ENCODE results near the gene B4GALT5. TPM values are rescaled to one million over a fixed set of nuclear protein-coding genes. Genes with fewer than 3 reads are reported as not detected.

Gene B4GALT5
- total RNA-seq, 2 donors from 2014 or later: 34.5 to 56.2 TPM

DNA sequence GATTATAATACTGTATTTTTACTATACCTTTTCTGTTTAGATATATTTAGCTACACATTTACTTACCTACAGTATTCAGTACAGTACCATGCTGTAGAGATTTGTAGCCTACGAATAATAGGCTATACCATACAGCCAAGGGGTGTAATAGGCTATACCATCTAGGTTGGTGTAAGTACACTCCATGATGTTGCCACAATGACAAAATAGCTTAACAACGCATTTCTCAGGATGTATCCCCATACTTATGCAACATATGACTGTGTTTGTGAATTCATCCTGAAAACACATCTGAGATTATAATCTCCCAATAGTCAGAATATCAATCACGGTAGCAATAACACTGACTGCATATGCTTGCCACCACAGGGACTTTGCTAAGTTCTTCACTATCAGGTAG, 20.7 kb downstream of the B4GALT5 start:
- TF ChIP-seq, protein P1, sequence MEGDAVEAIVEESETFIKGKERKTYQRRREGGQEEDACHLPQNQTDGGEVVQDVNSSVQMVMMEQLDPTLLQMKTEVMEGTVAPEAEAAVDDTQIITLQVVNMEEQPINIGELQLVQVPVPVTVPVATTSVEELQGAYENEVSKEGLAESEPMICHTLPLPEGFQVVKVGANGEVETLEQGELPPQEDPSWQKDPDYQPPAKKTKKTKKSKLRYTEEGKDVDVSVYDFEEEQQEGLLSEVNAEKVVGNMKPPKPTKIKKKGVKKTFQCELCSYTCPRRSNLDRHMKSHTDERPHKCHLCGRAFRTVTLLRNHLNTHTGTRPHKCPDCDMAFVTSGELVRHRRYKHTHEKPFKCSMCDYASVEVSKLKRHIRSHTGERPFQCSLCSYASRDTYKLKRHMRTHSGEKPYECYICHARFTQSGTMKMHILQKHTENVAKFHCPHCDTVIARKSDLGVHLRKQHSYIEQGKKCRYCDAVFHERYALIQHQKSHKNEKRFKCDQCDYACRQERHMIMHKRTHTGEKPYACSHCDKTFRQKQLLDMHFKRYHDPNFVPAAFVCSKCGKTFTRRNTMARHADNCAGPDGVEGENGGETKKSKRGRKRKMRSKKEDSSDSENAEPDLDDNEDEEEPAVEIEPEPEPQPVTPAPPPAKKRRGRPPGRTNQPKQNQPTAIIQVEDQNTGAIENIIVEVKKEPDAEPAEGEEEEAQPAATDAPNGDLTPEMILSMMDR (IDR thresholded peaks at IDR 0.05): no peak
- DNase-seq: no peak
- Histone ChIP-seq H3K9ac (ENCODE audit: low read depth in 2 of 2, low read length in 2 of 2) (no peak overlapping the region), H3K4me1 (peaks cover 7% of the 10 kb centered on the region), H3K27me3 (no peaks in the 10 kb centered on the region), H3K27ac (no peak overlapping the region), H3K9me3 (no peaks in the 10 kb centered on the region), H3K4me3 (no peak overlapping the region), H3K36me3 (no peaks in the 10 kb centered on the region)
- intact Hi-C loops (cut with DNase I): no loop called here

DNA sequence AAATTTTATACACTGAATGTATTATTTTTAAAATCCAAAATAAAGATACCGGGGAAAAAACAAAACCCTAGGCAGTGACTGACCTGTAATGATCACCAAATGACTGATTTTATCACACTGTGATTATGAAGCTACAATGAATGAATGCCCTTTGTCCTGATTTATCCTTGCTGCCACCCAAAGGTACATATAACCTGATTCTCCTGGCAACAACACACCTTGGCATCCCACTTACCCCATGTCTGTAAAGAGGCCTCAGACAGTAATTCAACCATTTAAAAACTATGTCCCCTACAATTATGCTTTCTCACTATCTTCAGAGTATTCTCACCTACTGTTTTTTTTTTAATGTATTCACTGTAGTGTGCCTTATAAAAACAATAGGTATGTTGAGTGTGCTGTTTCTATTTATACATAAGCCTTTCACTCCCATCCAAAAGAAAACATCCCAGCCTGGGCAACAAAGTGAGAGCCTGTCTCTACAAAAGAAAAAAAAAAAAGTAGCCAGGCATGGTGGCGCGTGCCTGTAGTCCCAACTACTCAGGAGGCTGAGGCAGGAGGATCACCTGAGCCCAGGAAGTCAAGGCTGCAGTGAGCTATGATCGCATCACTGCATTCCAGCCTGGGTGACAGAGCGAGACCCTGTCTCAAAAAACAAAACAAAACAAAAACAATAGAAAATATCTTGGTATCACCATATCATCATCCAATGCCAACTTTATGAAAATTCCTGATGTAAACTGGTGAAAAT, 21.7 kb downstream of the B4GALT5 start:
- Histone ChIP-seq H3K9ac (ENCODE audit: low read depth in 2 of 2, low read length in 2 of 2) (peak overlapping the region in 1 of 2 donors; percentile 13), H3K27me3 (no peaks in the 10 kb centered on the region), H3K9me3 (no peaks in the 10 kb centered on the region), H3K36me3 (no peaks in the 10 kb centered on the region), H3K4me3 (no peak overlapping the region), H3K4me1 (peaks cover 7% of the 10 kb centered on the region), H3K27ac (peak overlapping the region; percentile 37)
- DNase-seq: no peak
- intact Hi-C loops (cut with DNase I): no loop called here
- TF ChIP-seq, protein P1 (IDR thresholded peaks at IDR 0.05): no peak

DNA sequence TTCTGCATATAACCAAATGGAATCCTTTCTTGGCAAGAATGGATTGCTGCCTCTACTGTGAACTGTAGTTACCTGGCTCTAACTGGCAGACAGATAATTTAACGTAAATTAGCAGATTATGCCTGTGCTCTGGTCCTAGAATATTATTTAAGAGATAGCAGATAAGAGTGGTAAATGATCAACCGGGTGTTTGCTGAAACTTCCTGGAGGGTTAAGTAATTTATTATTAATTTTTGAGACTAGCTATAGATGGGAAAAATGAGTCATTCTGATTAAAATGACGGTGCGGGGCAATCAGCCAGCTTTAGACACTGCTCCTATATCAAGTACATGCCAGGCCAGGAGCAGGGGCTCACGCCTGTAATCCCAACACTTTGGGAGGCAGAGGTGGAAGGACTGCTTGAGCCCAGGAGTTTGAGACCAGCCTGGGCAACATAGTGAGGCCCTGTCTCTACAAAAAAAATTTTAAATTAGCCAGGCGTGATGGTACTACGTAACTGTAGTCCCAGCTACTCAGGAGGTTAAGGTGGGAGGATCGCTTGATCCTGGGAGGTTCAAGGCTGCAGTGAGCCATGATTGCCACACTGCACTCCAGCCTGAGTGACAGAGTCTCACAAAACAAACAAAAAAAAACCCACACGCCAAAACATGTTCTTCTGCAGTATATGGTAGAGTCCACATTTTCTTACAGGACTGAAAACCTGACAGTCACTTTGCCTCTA, 22.6 kb downstream of the B4GALT5 start:
- DNase-seq: no peak
- TF ChIP-seq, protein P1 (IDR thresholded peaks at IDR 0.05): no peak
- Histone ChIP-seq H3K27ac (peak overlapping the region; percentile 37), H3K4me3 (no peak overlapping the region), H3K36me3 (no peaks in the 10 kb centered on the region), H3K9me3 (no peaks in the 10 kb centered on the region), H3K4me1 (peaks cover 7% of the 10 kb centered on the region), H3K9ac (ENCODE audit: low read depth in 2 of 2, low read length in 2 of 2) (peak overlapping the region in 1 of 2 donors; percentile 13), H3K27me3 (no peaks in the 10 kb centered on the region)
- intact Hi-C loops (cut with DNase I): no loop called here

DNA sequence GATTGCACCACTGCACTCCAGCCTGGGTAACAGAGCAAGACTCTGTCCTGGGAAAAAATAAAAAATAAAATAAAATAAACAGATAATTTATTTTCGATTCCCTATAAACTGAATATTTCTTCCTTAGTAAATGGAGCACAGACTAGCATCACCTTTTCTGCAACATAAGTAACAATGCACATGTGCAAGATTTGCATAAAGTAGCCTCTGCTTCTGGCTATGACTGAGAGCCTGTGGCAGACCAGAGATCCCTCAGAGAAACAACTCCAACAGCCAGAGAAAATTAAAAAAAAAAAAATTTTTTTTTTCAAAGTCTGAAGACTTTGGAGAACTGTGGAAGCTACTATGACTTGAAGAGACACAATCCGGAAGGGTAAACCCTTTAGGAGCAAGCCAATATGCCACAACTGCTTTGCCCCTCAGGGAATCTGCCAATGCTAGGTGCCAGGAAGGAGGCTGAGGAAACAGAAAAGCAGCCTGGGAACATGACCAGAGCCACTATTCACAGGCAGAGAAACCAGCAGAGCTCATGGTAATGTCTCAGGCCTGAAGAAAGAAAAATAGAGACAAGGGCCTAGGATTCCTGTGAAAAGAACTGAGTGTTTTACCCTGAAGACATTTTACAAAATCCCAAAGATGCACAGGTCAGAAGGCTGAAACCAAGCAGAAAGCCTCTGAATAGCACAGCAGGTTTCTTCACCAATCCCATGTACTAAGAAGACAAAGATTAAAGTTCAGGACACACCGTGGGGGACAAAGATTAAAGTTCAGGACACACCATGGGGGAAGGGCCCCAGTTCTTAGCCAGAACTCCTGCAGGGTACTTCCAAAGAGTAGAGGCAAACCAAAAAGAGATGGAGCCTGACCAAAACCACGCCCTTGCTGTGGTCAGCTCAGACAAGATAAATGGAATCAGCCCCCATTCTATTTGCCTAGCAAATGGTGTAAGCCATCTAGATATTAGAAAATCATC, 25.8 kb downstream of the B4GALT5 start:
- no peak for DNase-seq
- Histone ChIP-seq H3K4me3 (no peak overlapping the region), H3K27ac (no peak overlapping the region), H3K27me3 (no peaks in the 10 kb centered on the region), H3K9me3 (no peaks in the 10 kb centered on the region), H3K9ac (ENCODE audit: low read depth in 2 of 2, low read length in 2 of 2) (no peak overlapping the region), H3K4me1 (peaks cover 7% of the 10 kb centered on the region), H3K36me3 (no peaks in the 10 kb centered on the region)
- TF ChIP-seq, protein P1 (IDR thresholded peaks at IDR 0.05): no peak
- intact Hi-C loops (cut with DNase I): no loop called here

DNA sequence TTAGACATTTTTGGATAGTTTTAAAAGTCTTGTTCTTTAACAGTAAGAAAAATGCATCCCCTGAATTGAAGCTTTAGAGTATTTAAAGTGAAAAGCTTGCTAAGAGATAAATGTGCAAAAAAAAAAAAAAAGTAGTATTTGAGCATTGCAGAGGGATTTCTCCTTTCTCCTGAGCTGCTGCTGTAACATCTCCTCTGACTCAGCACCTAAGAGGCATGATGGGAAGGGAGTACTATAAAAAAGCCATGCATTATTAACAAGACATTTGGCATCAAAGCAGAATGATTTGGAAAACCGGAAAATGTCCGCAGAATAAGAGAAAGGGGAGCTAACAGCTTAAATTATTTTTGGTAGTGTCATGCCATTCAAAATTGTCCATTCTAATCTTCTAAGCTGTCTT, 27.9 kb downstream of the B4GALT5 start:
- intact Hi-C loops (cut with DNase I): no loop called here

More for the DNA sequence above, 27.9 kb downstream of the B4GALT5 start:
- TF ChIP-seq, protein P1 (IDR thresholded peaks at IDR 0.05): no peak
- Histone ChIP-seq H3K4me3 (no peak overlapping the region), H3K36me3 (no peaks in the 10 kb centered on the region), H3K4me1 (peaks cover 11% of the 10 kb centered on the region), H3K27me3 (no peaks in the 10 kb centered on the region), H3K9ac (ENCODE audit: low read depth in 2 of 2, low read length in 2 of 2) (no peak overlapping the region), H3K27ac (no peak overlapping the region), H3K9me3 (no peaks in the 10 kb centered on the region)
- DNase-seq: no peak
